LNCaP clone FGC (cell line): ENCODE measurements around the gene WDR37.
"Not testable (repeated sequence)": the region's sequence is repeated elsewhere in the genome, so short reads cannot be mapped to it uniquely, and the experiment has no call there.

Experiments
- DNase-seq: peaks from one replicate; pipeline ENCODE4 v3.0.0-alpha.2; 2011; ENCODE audit warnings: low read depth
- H3K4me3 ChIP-seq: 2 replicates; pipeline ENCODE4 v1.5.1; 2011; ENCODE audit warnings: mild to moderate bottlenecking, low read depth, low read length, control low read depth
- CTCF ChIP-seq: IDR thresholded peaks from 2 replicates; pipeline ENCODE4 v1.5.1; 2012; ENCODE audit warnings: mild to moderate bottlenecking; ENCODE audit not compliant: control insufficient read depth, insufficient read depth; ENCODE audit errors: extremely low read depth

WDR37 gene

GRCh38 chr10:1056326-1057105 lies at the start of gene WDR37:
TSS of gene WDR37 (plus strand) at chr10:1056385. CDS start at chr10:1072156, 15,771 bp downstream.
- H3K4me3 ChIP-seq: peak within 1 kb of the TSS; percentile 93
- no peak for DNase-seq
- TF ChIP-seq CTCF: no peak

DNA sequence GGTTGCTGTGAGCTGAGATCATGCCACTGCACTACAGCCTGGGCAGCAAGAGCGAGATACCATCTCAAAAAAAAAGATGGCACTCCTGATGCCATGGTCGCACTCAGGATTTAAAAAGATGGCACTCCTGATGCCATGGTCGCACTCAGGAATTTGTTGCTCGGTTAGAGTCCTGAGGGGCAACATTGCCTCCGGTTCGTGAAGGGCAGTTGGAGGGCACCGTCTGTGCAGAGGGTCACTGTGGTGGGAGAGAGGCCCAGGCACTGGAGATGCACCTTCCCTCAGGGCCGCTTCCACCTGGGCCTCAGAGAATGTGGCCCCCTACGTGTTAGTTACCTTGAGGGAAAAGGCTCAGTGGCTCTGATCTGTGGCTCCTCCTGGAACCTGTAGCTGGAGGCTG lies 49.6 kb upstream of the WDR37 start:
- DNase-seq: no peak
- H3K4me3 ChIP-seq: no peak overlapping the region
- TF ChIP-seq CTCF: no peak

GRCh38 chr10:1007583-1007982 lies 48.6 kb upstream of the WDR37 start:
- H3K4me3 ChIP-seq: no peak overlapping the region
- DNase-seq: no peak
- no peak for TF ChIP-seq CTCF

- H3K4me3 ChIP-seq: no peak overlapping the region
- no peak for TF ChIP-seq CTCF
- DNase-seq: no peak
Observed at GRCh38 chr10:1009071-1009494, 47.1 kb upstream of the WDR37 start.

- DNase-seq, H3K4me3 ChIP-seq: not testable (repeated sequence)
Observed at GRCh38 chr10:1009947-1010346, 46.2 kb upstream of the WDR37 start.

- no peak for DNase-seq
- TF ChIP-seq CTCF: no peak
- no peak overlapping the region for H3K4me3 ChIP-seq
Observed at GRCh38 chr10:1010703-1011102, 45.5 kb upstream of the WDR37 start.

DNA sequence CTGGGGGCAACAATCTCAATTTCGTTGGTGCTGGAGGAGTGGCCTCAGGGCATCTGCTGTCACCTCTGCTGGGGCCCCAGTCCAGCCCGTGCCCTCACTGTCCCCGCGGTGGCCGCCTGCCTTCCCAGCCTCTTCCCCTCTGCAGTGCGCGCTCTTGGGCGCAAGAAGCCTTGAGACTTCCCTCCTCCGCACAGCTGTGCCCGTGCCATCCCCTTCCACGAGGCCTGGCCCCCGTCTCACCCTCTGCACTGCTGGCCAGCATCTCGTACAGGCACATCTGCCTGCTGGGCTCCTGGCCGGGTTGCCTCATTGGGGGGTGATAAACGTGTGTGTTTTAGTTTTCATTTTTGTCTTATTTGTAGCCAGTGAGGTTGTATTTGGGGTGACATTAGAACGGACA lies 44.5 kb upstream of the WDR37 start:
- no peak for DNase-seq
- no peak overlapping the region for H3K4me3 ChIP-seq
- no peak for TF ChIP-seq CTCF
